SJCRH30 (cell line): ENCODE measurements around the gene SERINC3. TPM values are rescaled to one million over a fixed set of nuclear protein-coding genes. Genes with fewer than 3 reads are reported as not detected.

ENCODE experiments used
- DNase-seq, 2 experiments: peaks; one replicate each; pipeline ENCODE4 v3.0.0-alpha.2; 2015 to 2020
- H3K27ac ChIP-seq: fragments of 250-450 bp; sonication (Bioruptor Pico); 2 replicates; pipeline ENCODE4 v1.5.1; 2020; ENCODE audit warnings: mild to moderate bottlenecking, moderate library complexity
- H3K27me3 ChIP-seq: fragments of 250-450 bp; sonication (Bioruptor Pico); 2 replicates; pipeline ENCODE4 v1.5.1; 2020; ENCODE audit warnings: mild to moderate bottlenecking, moderate library complexity
- H3K36me3 ChIP-seq: fragments of 250-450 bp; sonication (Bioruptor Pico); 2 replicates; pipeline ENCODE4 v1.5.1; 2020; ENCODE audit warnings: mild to moderate bottlenecking, moderate library complexity
- H3K4me1 ChIP-seq: fragments of 250-450 bp; sonication (Bioruptor Pico); 2 replicates; pipeline ENCODE4 v1.5.1; 2020; ENCODE audit warnings: mild to moderate bottlenecking, moderate library complexity
- H3K4me3 ChIP-seq: fragments of 250-450 bp; sonication (Bioruptor Pico); 2 replicates; pipeline ENCODE4 v1.5.1; 2020; ENCODE audit warnings: mild to moderate bottlenecking, moderate library complexity
- H3K9me3 ChIP-seq: fragments of 250-450 bp; sonication (Bioruptor Pico); replicated peaks from 2 replicates; pipeline ENCODE4 v1.5.1; 2020; ENCODE audit warnings: mild to moderate bottlenecking, moderate library complexity
- total RNA-seq: library from RNA; depleted of rRNA; stranded (reverse); fragments of >200 nt; shearing (Covaris generic); gene quantifications from 2 replicates; pipeline ENCODE4 v1.2.3, GENCODE V29; 2014

The SERINC3 gene
- total RNA-seq, 1 experiment from 2014 or later: 50.7 TPM

DNA sequence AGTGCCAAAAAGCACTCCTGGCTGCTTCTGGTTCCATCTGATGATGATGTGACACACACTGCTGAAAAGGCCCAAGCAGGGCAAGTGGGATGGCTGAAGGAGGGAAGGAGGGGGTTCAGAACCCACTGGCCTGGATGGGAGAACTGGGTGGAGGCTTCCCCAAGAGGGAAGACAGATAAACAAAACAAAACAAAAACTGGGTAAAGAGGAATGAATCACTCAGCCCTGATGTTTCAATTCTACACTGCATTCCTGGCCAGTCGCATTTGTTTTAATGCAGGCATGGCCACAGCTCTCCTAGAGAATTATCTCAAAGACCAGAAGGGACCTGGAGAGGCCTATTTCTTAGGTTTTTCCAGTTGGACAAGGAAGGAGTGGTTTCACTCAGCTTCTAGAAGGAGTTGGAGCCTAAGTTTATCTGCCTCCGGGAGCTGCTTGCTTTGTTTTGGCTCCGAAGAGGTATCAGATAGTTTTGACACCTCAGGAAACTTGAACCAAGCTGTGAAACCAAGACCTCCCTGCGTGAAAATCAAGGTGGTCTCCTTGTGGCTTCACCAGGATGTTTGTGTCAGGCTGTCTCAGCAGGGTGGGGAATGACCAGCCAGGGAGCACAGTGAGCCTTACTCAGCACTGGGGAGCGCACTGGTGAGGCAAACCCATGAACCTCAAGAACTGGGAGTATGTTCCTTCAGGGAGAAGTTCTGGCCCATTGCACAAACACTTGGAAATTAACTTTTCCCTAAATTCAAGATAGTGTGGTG lies 30.1 kb downstream of the SERINC3 start:
- Histone ChIP-seq H3K36me3 (peaks cover 51% of the 10 kb centered on the region), H3K4me3 (no peak overlapping the region), H3K27me3 (no peaks in the 10 kb centered on the region), H3K27ac (no peak overlapping the region), H3K9me3 (no peaks in the 10 kb centered on the region), H3K4me1 (no peaks in the 10 kb centered on the region)
- DNase-seq: no peak

DNA sequence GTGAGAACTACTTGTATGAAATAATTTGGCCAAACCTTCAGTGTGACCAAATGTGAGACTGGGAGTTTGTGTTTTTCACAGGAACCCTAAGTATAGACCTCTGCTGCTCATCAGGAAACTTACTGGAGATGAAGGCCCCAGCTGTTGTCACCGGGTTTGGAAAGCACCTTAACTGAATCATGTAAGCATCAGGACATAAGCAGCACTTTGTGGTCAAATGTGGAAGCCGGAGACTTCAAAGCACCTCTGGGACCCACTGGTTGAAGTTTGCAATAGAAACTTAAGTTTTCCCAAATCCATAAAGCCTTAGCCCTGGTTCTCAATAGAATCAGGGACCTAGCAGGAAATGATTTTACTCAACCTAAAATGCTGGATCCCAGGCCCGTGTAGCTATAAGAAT lies 31.9 kb downstream of the SERINC3 start:
- no peaks in the 10 kb centered on the region for H3K27me3 ChIP-seq
- H3K4me1 ChIP-seq: no peaks in the 10 kb centered on the region
- H3K27ac ChIP-seq: no peak overlapping the region
- H3K9me3 ChIP-seq: no peaks in the 10 kb centered on the region
- DNase-seq: no peak
- peaks cover 42% of the 10 kb centered on the region for H3K36me3 ChIP-seq
- no peak overlapping the region for H3K4me3 ChIP-seq

DNA sequence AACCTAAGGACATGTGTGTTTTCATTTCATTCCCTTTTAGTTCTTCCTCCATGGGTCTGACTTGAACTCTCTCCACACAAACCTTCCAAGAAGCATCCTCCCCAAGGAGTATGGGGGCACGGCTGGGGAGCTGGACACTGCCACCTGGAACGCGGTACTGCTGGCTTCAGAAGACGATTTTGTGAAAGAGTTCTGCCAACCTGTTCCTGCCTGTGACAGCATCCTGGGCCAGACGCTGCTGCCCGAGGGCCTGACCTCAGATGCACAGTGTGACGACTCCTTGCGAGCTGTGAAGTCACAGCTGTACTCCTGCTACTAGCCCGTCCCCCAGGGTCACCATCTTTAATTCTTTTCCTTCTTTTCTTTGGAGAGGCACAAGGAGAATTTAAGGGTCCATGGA lies 32.6 kb downstream of the SERINC3 start:
- Histone ChIP-seq H3K9me3 (no peaks in the 10 kb centered on the region), H3K4me1 (no peaks in the 10 kb centered on the region), H3K4me3 (no peak overlapping the region), H3K36me3 (peaks cover 36% of the 10 kb centered on the region), H3K27ac (no peak overlapping the region), H3K27me3 (no peaks in the 10 kb centered on the region)
- no peak for DNase-seq

DNA sequence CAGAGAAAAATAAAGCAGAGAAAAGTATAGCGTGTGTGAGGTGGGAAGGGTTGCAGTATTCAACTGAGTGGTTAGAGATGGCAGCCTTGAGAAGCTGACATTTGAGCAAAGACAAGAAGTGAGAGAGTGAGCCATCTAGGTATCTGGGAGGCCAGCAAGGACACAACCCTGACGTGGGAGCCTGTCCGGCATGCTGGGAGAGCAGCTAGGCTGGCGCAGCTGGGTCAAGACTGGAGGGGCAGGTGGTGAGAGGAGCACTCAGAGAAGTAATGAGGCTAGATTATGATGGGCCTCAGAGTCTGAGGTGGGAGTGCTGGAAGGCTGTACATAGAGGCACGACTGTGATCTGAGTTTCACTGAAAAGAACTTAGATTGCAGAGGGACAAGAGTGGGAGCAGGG lies 33.3 kb downstream of the SERINC3 start:
- DNase-seq: no peak
- Histone ChIP-seq H3K4me1 (no peaks in the 10 kb centered on the region), H3K36me3 (peaks cover 31% of the 10 kb centered on the region), H3K27me3 (no peaks in the 10 kb centered on the region), H3K4me3 (no peak overlapping the region), H3K9me3 (no peaks in the 10 kb centered on the region), H3K27ac (no peak overlapping the region)

DNA sequence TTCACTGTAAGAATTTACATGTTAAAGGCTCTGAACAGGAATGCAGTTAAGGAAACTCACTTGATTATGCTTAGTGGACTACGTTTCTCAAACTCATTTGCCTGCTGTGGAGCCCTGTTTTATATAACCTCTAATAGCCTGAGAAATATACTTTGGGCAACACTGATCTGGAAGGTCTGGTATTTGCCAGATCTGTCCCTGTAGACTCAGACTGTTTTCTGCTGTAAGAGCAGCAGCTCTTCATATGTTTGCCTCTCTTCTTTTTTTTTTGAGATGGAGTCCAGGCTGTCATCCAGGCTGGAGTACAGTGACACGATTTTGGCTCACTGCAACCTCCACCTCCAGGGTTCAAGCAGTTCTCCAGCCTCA lies 36.1 kb downstream of the SERINC3 start:
- Histone ChIP-seq H3K27ac (no peak overlapping the region), H3K27me3 (no peaks in the 10 kb centered on the region), H3K4me1 (no peaks in the 10 kb centered on the region), H3K36me3 (peaks cover 28% of the 10 kb centered on the region), H3K4me3 (no peak overlapping the region), H3K9me3 (no peaks in the 10 kb centered on the region)
- DNase-seq: no peak

DNA sequence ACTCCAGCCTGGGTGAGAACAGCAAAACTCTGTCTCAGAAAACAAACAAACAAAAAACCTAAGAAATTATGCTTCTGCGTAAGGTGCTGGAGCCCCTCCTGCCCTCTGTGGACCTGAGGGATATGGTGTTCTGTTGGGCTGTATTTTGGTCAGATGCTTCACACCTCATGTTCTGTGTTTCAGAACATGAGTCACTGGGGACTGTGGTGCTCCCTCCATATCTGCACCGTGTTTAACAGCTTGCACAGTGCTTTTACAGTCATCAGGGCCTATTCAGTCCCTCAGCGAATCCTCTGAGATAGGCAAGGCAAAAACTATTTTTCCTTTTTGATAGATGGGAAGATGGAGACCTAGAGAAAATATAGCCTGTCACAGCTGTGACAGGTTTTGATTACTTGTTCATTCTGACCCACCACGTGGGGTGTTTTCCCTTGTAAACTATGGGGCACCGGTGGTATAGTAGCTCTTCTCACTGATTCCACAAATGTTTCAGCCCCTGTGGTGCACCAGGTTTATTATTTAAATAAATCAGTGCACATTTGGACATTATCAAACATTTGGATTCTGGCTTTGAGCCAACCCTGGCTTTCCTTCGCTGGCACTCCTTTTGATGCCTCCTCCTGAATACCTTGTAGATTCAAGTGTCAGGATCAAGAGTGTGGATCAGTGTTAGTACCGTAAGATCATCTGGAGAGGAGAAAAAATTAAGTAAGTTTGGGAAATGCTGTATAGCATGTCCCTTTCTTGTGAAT lies 36.6 kb downstream of the SERINC3 start:
- DNase-seq: no peak
- H3K27me3 ChIP-seq: no peaks in the 10 kb centered on the region
- no peaks in the 10 kb centered on the region for H3K9me3 ChIP-seq
- no peak overlapping the region for H3K4me3 ChIP-seq
- H3K4me1 ChIP-seq: no peaks in the 10 kb centered on the region
- no peak overlapping the region for H3K27ac ChIP-seq
- H3K36me3 ChIP-seq: peaks cover 28% of the 10 kb centered on the region

DNA sequence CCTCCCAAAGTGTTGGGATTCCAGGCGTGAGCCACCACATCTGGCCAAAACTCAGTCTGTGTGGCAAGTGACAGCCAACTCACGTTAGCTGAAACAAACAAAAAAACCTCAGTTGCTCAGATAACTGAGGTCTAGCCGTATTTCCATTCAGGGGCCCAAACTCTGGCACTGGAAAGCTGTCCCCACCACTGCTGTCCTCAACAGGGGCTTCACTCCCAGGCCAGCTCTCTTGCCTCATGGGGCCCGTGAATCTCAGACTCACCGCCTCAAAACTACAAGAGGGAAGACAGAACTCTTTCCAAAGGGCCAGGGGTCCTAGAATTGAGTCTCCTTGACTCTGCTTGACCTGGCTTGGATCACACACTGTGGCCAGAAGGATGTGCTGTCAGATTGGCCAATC lies 38.8 kb downstream of the SERINC3 start:
- Histone ChIP-seq H3K27ac (no peak overlapping the region), H3K36me3 (peaks cover 13% of the 10 kb centered on the region), H3K4me1 (no peaks in the 10 kb centered on the region), H3K9me3 (no peaks in the 10 kb centered on the region), H3K4me3 (no peak overlapping the region), H3K27me3 (no peaks in the 10 kb centered on the region)
- no peak for DNase-seq

DNA sequence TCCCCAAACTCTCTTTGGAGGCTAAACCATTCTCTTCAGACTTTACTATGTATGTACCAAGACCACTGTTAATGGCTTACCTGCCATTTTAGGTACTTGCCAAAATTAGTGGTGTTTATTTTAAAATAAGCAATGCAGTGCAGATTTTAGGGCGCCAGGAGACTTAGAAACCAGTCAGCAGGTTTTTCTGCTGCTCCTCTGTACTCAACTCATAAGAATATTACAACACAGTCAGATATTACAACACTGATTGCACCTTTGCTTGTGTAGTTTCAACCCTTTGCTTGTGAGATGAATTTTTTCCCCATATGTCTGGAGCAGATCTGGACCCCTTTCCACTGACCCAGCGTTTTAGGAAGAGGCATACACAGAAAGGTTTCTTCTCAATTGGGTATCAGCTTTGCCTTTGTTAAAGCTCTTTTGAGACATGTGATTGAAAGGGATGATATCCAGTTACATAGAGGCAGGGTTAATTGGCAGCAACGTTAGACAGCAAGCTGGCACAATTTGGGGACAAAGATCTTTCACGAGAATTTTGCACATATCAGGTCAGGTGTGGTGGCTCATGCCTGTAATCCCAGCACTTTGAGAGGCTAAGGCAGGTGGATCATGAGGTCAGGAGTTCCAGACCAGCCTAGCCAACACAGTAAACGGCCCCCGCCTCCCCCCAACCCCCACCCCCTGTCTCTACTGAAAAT lies 40.0 kb downstream of the SERINC3 start:
- Histone ChIP-seq H3K27ac (no peak overlapping the region), H3K36me3 (peaks cover 12% of the 10 kb centered on the region; the same call in 1 of the 2 replicates), H3K27me3 (no peaks in the 10 kb centered on the region), H3K4me1 (no peaks in the 10 kb centered on the region), H3K9me3 (no peaks in the 10 kb centered on the region), H3K4me3 (no peak overlapping the region)
- no peak for DNase-seq

DNA sequence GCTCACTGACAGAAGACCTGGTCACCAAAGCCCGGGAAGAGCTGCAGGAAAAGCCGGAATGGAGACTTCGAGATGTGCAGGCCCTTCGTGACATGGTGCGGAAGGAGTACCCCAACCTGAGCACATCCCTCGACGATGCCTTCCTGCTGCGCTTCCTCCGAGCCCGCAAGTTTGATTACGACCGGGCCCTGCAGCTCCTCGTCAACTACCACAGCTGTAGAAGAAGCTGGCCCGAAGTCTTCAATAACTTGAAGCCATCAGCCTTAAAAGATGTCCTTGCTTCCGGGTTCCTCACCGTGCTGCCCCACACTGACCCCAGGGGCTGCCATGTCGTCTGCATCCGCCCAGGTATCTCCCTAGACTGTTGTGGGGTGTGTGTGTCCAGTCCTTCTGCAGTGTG lies 41.8 kb downstream of the SERINC3 start:
- Histone ChIP-seq H3K4me3 (no peak overlapping the region), H3K27me3 (no peaks in the 10 kb centered on the region), H3K4me1 (peaks cover 6% of the 10 kb centered on the region; the same call in 1 of the 2 replicates), H3K36me3 (peaks cover 12% of the 10 kb centered on the region; the same call in 1 of the 2 replicates), H3K27ac (no peak overlapping the region), H3K9me3 (no peaks in the 10 kb centered on the region)
- no peak for DNase-seq

DNA sequence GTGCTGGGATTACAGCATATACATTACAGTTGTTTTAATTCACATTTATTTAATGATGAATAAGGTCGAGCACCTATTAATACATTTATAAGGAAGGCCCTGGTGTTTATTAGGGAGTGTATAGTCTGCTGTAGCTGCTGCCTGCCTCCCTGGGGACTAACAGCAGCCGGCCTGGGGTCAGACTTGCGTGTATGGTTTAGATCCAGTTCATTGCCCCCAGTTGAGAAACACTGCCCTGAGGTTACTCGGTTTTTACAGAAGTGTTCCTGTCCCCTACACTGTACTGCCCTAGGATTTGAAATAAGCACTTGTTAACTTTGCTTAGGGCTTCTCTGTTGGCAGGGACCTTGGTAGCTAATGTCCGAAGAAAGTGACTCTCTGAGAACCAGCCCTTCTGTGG lies 42.2 kb downstream of the SERINC3 start:
- Histone ChIP-seq H3K27me3 (no peaks in the 10 kb centered on the region), H3K4me1 (peaks cover 7% of the 10 kb centered on the region; the same call in 1 of the 2 replicates), H3K4me3 (no peak overlapping the region), H3K36me3 (peaks cover 12% of the 10 kb centered on the region; the same call in 1 of the 2 replicates), H3K9me3 (no peaks in the 10 kb centered on the region), H3K27ac (no peak overlapping the region)
- DNase-seq: no peak

DNA sequence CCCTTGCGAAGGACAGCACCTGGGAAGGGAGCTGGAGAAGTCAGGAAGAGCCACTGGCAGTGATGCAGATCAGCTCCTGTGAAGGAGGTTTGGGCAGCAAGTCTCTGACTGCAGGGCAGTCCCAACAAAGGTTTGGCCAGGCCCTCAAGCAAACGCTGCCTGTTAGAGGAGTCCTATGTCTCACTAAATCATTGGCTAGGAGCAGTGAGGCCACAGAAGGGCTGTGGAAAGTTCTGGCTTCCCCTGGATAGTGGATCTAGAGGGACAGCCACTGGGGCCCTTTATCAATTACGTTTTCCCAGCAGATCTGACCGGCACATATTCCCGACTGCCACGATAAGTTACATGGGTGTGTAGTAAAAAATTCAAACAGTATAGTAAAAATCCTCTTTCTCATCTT lies 43.7 kb downstream of the SERINC3 start:
- no peak for DNase-seq
- Histone ChIP-seq H3K36me3 (peaks cover 12% of the 10 kb centered on the region; the same call in 1 of the 2 replicates), H3K27me3 (no peaks in the 10 kb centered on the region), H3K9me3 (no peaks in the 10 kb centered on the region), H3K4me3 (no peak overlapping the region), H3K4me1 (peaks cover 7% of the 10 kb centered on the region; the same call in 1 of the 2 replicates), H3K27ac (no peak overlapping the region)

DNA sequence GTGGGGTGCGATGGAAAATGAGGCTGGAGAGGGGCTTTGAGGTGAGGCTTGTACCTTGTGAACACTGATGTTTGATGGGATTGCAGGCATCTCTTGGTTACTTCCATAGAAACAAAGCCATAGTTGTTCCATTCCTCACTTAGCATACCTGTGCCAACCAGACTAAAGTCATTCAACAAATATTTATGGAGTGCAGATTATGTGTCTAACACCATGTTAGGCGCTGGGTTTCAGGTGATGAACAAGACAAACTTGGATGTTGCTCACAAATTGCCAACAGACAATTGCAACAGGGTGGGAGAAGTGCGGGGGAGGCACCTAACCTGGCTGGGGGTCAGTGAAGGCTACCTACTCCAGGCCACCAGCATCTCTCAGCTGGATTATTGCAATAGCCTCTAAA lies 44.7 kb downstream of the SERINC3 start:
- Histone ChIP-seq H3K4me3 (no peak overlapping the region), H3K4me1 (peaks cover 7% of the 10 kb centered on the region; the same call in 1 of the 2 replicates), H3K9me3 (no peaks in the 10 kb centered on the region), H3K27ac (no peak overlapping the region), H3K27me3 (no peaks in the 10 kb centered on the region), H3K36me3 (peaks cover 12% of the 10 kb centered on the region; the same call in 1 of the 2 replicates)
- DNase-seq: no peak

DNA sequence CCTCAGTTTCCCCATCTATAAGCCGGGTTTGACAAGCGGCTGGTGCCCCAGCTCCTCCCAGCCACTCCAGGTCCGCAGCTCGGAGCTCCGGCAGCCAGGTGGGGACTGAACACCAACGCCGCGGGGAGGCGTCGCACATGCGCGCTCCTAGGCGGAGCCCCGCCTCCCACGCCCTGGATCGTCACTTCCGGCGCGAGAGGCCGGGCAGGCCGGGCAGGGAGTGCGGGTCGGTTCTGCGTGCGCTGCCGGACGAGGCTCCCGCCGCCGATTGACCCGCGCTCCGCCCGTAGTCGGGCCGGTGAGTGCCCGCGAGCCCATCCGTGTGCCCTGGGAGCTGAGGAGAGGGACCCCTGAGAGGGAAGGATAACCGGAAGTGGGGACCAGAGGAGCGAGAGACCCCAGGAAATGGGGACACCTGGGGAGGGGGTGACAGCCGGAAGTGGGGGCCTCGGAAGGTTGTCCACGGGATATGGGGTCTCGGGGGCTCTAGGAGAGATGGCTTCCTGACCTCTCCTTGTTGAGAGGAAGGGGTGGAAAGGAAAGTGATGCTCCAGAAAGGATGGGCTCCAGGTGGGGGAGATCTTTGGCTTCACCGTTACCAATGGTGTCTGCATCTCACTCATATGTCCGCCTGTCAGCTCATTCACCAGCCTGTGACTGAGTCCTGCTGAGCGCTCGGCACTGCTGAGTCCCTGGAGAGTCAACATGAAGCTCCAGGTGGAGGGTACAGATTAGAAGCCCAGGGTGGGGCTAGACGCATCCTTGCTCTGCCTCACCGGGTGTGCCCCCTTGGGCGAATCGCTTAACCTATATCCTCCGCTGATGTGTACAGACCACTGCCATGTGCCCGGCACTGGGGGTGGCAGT lies 45.9 kb downstream of the SERINC3 start, which contains the start of gene TTPAL:
Gene TTPAL, plus strand, starts transcription at position 181 of the 867 bp plus-strand sequence. CDS start 4,126 bp downstream, outside the sequence.
- peak; percentile 88 to 93 for DNase-seq
- H3K27me3 ChIP-seq: peaks cover 4% of the 10 kb centered on the region; the same call in 1 of the 2 replicates
- H3K36me3 ChIP-seq: peaks cover 6% of the 10 kb centered on the region; the same call in 1 of the 2 replicates
- peak within 1 kb of the TSS; percentile 87 for H3K4me3 ChIP-seq
- H3K9me3 ChIP-seq: no peaks in the 10 kb centered on the region
- peak within 1 kb of the TSS; percentile 64 for H3K27ac ChIP-seq
- peaks cover 7% of the 10 kb centered on the region; the same call in 1 of the 2 replicates for H3K4me1 ChIP-seq

DNA sequence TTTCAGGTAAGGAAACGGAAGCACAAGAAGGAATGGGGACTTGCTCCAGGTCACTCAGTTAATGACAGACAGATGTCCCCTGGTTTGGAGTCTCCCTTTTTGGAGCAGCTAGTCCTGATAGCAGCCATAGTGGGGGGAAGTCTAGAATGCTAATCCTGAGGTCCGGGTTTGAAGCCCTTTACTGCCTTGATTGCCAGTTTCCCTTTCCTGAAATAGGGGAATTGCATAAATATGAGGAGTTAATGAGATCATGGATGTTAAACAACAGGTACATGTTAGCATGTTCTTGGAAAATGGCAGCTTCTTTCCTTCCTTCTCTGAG lies 46.5 kb downstream of the SERINC3 start:
- no peak overlapping the region for H3K27ac ChIP-seq
- H3K36me3 ChIP-seq: 0 out of 2 replicates have a peak, but pooled peaks cover under 1% of the 10 kb centered on the region
- H3K4me1 ChIP-seq: peaks cover 7% of the 10 kb centered on the region; the same call in 1 of the 2 replicates
- DNase-seq: no peak
- peaks cover 4% of the 10 kb centered on the region; the same call in 1 of the 2 replicates for H3K27me3 ChIP-seq
- H3K9me3 ChIP-seq: no peaks in the 10 kb centered on the region
- H3K4me3 ChIP-seq: peak overlapping the region; percentile 87
